Caco-2 (cell line): ENCODE results near the gene SPACDR. TPM values are rescaled to one million over a fixed set of nuclear protein-coding genes. Genes with fewer than 3 reads are reported as not detected.

Source experiments
- BruUV-seq: library from RNA; stranded (reverse); fragments of 400-500 nt; replicated peaks from 2 replicates; lab custom pipeline; 2021; lab: Mats Ljungman, UMichigan
- CTCF ChIA-PET: fragments of 300-600 bp; sonication (Branson Sonifier 250); formaldehyde crosslinking; loops from one replicate; lab custom pipeline; 2022; ENCODE audit warnings: antibody characterized with exemption; lab: Charles Lee
- POLR2A ChIA-PET: fragments of 300-600 bp; sonication (Branson Sonifier 250); formaldehyde crosslinking; loops from one replicate; lab custom pipeline; 2022; ENCODE audit warnings: antibody characterized with exemption; lab: Charles Lee
- DNase-seq, 2 experiments: peaks; one replicate each; pipeline versions ENCODE4 v3.0.0 to v3.0.0-alpha.2; 2020 to 2022
- H3K27me3 ChIP-seq: replicated peaks from 2 replicates; pipeline ENCODE4 v1.6.0; 2011; ENCODE audit warnings: low read length; ENCODE audit not compliant: control insufficient read depth, insufficient read depth
- H3K36me3 ChIP-seq: 2 replicates; pipeline ENCODE4 v1.5.1; 2011; ENCODE audit warnings: low read length; ENCODE audit not compliant: control insufficient read depth, insufficient read depth
- H3K4me1 ChIP-seq: fragments of 250-450 bp; sonication (Bioruptor Pico); 2 replicates; pipeline ENCODE4 v1.5.1; 2020; ENCODE audit warnings: mild to moderate bottlenecking
- H3K4me3 ChIP-seq: 2 replicates; pipeline ENCODE4 v1.5.1; 2011; ENCODE audit warnings: low read depth, mild to moderate bottlenecking, control low read depth, low read length
- H3K9me3 ChIP-seq: fragments of 250-450 bp; sonication (Bioruptor Pico); 2 replicates; pipeline ENCODE4 v1.5.1; 2020; ENCODE audit warnings: mild to moderate bottlenecking, moderate library complexity
- H3K27ac Mint-ChIP-seq: one replicate; pipeline ENCODE4 v1.8.0; 2022; ENCODE audit warnings: mixed read lengths; ENCODE audit not compliant: unreplicated experiment
- H3K27me3 Mint-ChIP-seq: one replicate; pipeline ENCODE4 v1.8.0; 2022; ENCODE audit warnings: mixed read lengths; ENCODE audit not compliant: insufficient read depth, unreplicated experiment
- H3K36me3 Mint-ChIP-seq: one replicate; pipeline ENCODE4 v1.8.0; 2022; ENCODE audit warnings: mild to moderate bottlenecking, mixed read lengths; ENCODE audit not compliant: insufficient read depth, unreplicated experiment
- H3K4me1 Mint-ChIP-seq: one replicate; pipeline ENCODE4 v1.8.0; 2022; ENCODE audit warnings: low read depth, mixed read lengths; ENCODE audit not compliant: unreplicated experiment
- H3K4me3 Mint-ChIP-seq: one replicate; pipeline ENCODE4 v1.8.0; 2022; ENCODE audit warnings: mild to moderate bottlenecking, moderate library complexity, mixed read lengths; ENCODE audit not compliant: unreplicated experiment
- H3K9me3 Mint-ChIP-seq: one replicate; pipeline ENCODE4 v1.8.0; 2022; ENCODE audit warnings: mixed read lengths; ENCODE audit not compliant: unreplicated experiment
- intact Hi-C: fragments of 100-400 bp; cut with micrococcal nuclease; formaldehyde crosslinking; loops from one replicate; pipeline ENCODE4 v1.10.0; 2022; ENCODE audit not compliant: unreplicated experiment
- total RNA-seq: library from RNA; stranded (reverse); gene quantifications from 2 replicates; pipeline ENCODE4 v1.2.3, GENCODE V29; 2022
- TF ChIP-seq, protein P1 (sequence below), 2 experiments: fragments of 200-600 bp in 1 of 2; IDR thresholded peaks; 1 replicate in 1 of 2; 2 replicates in 1 of 2; pipeline versions ENCODE4 v1.5.1 to v1.8.0; 2011 to 2022; ENCODE audit warnings: antibody characterized with exemption in 1 of 2, control low read depth in 1 of 2, inconsistent platforms in 1 of 2, low read depth in 1 of 2, low read length in 1 of 2, mild to moderate bottlenecking in 1 of 2, moderate library complexity in 1 of 2; ENCODE audit not compliant: insufficient read depth in 1 of 2, severe bottlenecking in 1 of 2, unreplicated experiment in 1 of 2

SPACDR gene
- total RNA-seq, 1 experiment from 2014 or later = 0.41 TPM

DNA sequence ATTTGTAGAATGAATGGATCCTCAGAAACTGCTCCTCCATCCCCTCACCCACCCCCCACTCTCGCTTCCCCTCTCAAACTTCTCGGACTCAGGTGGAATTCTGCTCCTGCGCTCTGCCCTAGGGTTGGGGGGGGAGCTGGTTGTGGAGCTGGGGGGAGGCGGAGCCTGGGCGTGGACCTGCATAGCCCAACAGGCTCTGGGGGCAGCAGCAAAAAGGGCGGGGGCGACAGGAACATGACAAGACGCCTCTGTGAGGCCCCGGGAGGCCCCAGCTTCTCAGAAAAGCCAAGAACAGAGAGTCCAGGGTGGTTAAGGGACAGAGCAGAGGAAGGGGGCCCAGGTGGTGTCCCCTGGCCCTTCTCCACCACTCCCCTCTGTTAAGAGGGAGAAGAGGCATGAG lies 11.5 kb upstream of the SPACDR start:
- peaks cover 22% of the 10 kb centered on the region for H3K4me1 Mint-ChIP-seq
- no peaks in the 10 kb centered on the region for H3K9me3 Mint-ChIP-seq
- Histone ChIP-seq H3K9me3 (no peaks in the 10 kb centered on the region), H3K4me1 (no peaks in the 10 kb centered on the region), H3K36me3 (0 out of 2 replicates have a peak, but pooled peaks cover 1% of the 10 kb centered on the region), H3K27me3 (no peaks in the 10 kb centered on the region), H3K4me3 (no peak overlapping the region)
- no TSS peak for BruUV-seq
- DNase-seq = no peak
- POLR2A ChIA-PET = no interaction called here
- H3K27ac Mint-ChIP-seq = no peak overlapping the region
- H3K4me3 Mint-ChIP-seq = peak overlapping the region; percentile 8
- intact Hi-C loops = no loop called here
- H3K36me3 Mint-ChIP-seq = peaks cover 20% of the 10 kb centered on the region
- TF ChIP-seq, protein P1, sequence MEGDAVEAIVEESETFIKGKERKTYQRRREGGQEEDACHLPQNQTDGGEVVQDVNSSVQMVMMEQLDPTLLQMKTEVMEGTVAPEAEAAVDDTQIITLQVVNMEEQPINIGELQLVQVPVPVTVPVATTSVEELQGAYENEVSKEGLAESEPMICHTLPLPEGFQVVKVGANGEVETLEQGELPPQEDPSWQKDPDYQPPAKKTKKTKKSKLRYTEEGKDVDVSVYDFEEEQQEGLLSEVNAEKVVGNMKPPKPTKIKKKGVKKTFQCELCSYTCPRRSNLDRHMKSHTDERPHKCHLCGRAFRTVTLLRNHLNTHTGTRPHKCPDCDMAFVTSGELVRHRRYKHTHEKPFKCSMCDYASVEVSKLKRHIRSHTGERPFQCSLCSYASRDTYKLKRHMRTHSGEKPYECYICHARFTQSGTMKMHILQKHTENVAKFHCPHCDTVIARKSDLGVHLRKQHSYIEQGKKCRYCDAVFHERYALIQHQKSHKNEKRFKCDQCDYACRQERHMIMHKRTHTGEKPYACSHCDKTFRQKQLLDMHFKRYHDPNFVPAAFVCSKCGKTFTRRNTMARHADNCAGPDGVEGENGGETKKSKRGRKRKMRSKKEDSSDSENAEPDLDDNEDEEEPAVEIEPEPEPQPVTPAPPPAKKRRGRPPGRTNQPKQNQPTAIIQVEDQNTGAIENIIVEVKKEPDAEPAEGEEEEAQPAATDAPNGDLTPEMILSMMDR (IDR thresholded peaks at IDR 0.05; ENCODE audit: insufficient read depth in 1 of 2, low read depth in 1 of 2, low read length in 1 of 2, severe bottlenecking in 1 of 2, unreplicated experiment in 1 of 2) = no peak
- CTCF ChIA-PET = interaction anchor here (0.6 kb wide), 1 partner anchor 11 kb away, joined by 3 read pairs; no protein-coding TSS in a partner anchor
- no peaks in the 10 kb centered on the region for H3K27me3 Mint-ChIP-seq

DNA sequence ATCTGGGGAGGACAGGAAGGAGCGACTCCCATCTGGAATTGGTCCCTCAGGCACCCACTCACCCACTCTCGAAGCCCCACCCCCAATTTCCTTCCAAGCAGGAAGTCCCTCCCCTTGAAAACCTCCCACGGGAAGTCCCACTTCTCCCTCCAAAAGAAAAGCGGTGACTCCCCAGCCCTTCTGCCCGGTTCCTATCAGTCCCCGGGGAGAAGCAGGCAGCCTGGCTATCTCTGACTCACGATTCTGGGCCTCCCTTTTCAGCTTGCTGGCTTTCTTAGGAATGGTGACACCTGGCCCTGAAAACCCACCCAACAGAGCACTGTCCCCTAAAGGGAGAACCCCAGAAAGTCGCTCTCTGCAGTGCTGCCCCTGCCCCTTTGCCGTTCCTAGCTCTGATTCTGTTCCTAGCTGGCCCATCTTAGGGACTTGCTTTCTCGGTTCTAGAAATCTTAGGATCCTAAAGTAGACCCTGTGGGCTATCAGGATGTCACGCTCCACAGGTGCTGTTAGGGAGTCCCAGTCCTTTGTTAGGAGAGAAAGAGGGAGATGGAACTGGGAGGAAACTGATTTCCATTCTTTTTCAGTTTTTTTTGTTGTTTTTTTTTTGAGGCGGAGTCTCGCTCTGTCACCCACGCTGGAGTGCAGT lies 8.9 kb upstream of the SPACDR start:
- CTCF ChIA-PET = interaction anchor here (0.6 kb wide), 1 partner anchor 11 kb away, joined by 4 read pairs; no protein-coding TSS in a partner anchor
- peaks cover 15% of the 10 kb centered on the region for H3K4me1 Mint-ChIP-seq
- 0 out of 2 replicates have a peak, but pooled peaks cover 1% of the 10 kb centered on the region for H3K36me3 ChIP-seq
- H3K27me3 Mint-ChIP-seq = no peaks in the 10 kb centered on the region
- no peaks in the 10 kb centered on the region for H3K9me3 ChIP-seq
- POLR2A ChIA-PET = no interaction called here
- no peak for DNase-seq
- no peak overlapping the region for H3K4me3 ChIP-seq
- BruUV-seq = no TSS peak
- peaks cover 4% of the 10 kb centered on the region; the same call in 1 of the 2 replicates for H3K4me1 ChIP-seq
- peaks cover 10% of the 10 kb centered on the region for H3K36me3 Mint-ChIP-seq
- no peak overlapping the region for H3K27ac Mint-ChIP-seq
- TF ChIP-seq, protein P1 (IDR thresholded peaks at IDR 0.05; ENCODE audit: insufficient read depth in 1 of 2, low read depth in 1 of 2, low read length in 1 of 2, severe bottlenecking in 1 of 2, unreplicated experiment in 1 of 2) = no peak
- intact Hi-C loops = no loop called here
- no peaks in the 10 kb centered on the region for H3K27me3 ChIP-seq
- no peak overlapping the region for H3K4me3 Mint-ChIP-seq
- H3K9me3 Mint-ChIP-seq = no peaks in the 10 kb centered on the region

DNA sequence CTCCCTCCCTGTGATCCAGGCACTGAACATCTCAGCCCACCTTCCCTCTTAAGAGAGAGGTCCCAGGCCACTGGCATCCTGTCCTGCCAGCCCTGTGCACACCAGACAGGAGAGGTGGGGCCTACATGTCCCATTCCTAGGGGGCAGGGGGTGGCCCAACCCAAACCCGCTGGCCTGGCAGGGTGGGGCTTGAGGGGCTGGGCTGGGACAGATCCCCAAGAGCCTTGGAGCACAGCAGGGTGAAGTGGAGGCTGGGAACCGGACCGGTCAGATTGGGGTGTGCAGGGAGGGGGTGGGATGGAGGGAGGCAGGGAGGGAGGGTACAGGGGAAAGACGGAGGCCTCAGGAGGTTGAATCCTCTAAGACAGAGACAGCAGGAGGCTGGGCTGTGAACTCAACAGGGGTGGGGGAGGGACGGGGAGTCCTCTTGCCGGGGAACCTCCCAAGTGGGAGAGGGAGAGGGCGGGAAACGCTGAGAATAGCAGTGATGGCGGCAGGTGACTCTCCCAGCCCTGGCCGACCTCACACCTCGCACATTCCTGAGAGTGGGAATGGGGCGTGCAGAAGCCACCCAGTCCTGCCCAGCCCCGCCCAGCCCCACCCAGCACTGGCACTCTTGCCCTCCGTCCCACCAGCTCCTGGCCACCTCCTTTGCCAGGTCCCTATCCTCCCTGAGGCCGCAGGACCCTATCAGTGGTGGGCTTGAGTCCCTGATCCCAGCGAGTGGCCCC lies 8.2 kb upstream of the SPACDR start:
- H3K27me3 Mint-ChIP-seq = no peaks in the 10 kb centered on the region
- peaks cover 4% of the 10 kb centered on the region; the same call in 1 of the 2 replicates for H3K4me1 ChIP-seq
- TF ChIP-seq, protein P1 (IDR thresholded peaks at IDR 0.05; ENCODE audit: insufficient read depth in 1 of 2, low read depth in 1 of 2, low read length in 1 of 2, severe bottlenecking in 1 of 2, unreplicated experiment in 1 of 2) = no peak
- 0 out of 2 replicates have a peak, but pooled peaks cover 1% of the 10 kb centered on the region for H3K36me3 ChIP-seq
- H3K9me3 ChIP-seq = no peaks in the 10 kb centered on the region
- peaks cover 10% of the 10 kb centered on the region for H3K36me3 Mint-ChIP-seq
- H3K27me3 ChIP-seq = no peaks in the 10 kb centered on the region
- H3K4me3 ChIP-seq = no peak overlapping the region
- no peak overlapping the region for H3K27ac Mint-ChIP-seq
- no peaks in the 10 kb centered on the region for H3K9me3 Mint-ChIP-seq
- DNase-seq = no peak
- peaks cover 15% of the 10 kb centered on the region for H3K4me1 Mint-ChIP-seq
- no peak overlapping the region for H3K4me3 Mint-ChIP-seq
- ChIA-PET CTCF (interaction anchor here (0.6 kb wide), 1 partner anchor 10 kb away, joined by 4 read pairs; no protein-coding TSS in a partner anchor), POLR2A (no interaction called here)
- no TSS peak for BruUV-seq
- intact Hi-C loops = no loop called here
